HG02623 (cell line): ENCODE data around the gene NKX6-2.
"Not testable (repeated sequence)": the region's sequence is repeated elsewhere in the genome, so short reads cannot be mapped to it uniquely, and the experiment has no call there.

Experiments used
- ATAC-seq: cut with Tn5 transposase; IDR thresholded peaks from one replicate; pipeline ENCODE4 v1.9.1; 2021; ENCODE audit warnings: moderate library complexity; ENCODE audit not compliant: unreplicated experiment

Gene NKX6-2

DNA sequence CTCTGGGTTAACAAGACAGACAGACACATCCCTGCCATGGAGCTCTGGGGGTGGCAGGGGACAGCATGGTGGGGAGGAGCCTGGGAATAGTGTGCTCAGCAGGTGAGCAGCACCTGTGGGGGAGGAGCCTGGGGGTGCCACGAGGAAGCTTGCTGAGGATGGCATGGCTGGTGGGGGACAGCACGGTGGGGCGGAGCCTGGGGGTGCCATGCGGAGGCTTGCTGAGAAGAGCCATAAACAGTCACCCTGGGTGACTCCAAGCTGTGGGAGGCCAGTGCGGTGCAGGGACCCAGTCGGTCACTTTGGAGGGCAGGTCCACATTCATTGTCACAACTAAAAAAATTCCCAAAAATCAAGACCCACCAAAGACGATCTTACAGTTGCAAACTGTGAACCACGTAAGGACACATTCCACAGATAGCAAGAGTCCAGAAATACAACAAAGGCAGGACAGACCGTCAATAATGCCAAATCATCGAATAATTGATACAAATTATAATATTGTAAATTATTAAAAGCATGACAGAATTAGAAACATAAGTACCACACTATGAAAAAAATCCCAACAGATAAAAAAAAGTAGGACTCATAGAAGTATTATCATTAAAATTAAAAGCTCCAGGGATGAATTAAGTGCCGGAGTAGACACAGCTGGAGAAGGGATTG, 24.4 kb downstream of the NKX6-2 start:
- ATAC-seq, result no peak

DNA sequence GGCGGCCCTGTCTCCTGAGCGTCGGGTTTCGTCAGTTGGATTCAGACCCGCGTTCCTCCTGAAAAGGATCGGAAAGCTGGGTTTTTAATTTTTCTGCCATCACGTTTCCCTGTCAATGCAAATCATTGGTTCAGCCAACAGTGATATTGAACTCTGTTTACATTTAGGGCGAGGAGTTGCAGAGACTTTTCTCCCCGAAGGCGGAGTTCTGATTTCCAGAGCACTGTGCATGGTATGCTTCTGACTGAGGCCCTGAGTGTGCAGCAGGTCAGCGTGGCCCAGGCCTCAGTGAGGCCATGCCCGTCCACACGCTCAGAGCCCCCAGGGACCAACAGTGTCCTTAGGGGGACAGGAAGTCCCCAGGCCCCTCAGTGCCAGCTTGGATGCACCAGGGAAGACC, 27.1 kb downstream of the NKX6-2 start:
- no peak for ATAC-seq

DNA sequence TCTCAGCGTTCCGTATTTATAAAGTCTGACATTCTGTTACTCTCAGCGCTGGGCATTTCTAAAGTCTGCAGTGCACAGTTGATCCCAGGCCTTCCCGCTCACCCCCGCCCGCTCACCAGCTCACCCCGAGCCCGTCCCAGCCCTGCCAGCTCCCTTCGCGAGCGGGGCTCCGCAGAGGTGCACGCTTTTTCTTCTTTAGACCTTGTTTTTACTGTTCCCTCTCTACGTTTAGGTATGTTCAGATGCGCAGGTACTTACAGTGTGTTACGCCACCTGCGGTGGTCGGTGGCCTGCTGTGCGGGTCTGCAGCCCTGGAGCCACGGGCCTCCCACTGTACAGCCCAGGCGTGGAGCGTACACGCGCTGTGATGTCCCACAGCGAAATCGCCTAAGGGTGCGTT, 28.8 kb downstream of the NKX6-2 start:
- no peak for ATAC-seq

GRCh38 chr10:132756591-132756990, 29.4 kb downstream of the NKX6-2 start:
- ATAC-seq, result no peak

- no peak for ATAC-seq
These were observed 30.7 kb downstream of the NKX6-2 start for GRCh38 chr10:132755166-132755711.

DNA sequence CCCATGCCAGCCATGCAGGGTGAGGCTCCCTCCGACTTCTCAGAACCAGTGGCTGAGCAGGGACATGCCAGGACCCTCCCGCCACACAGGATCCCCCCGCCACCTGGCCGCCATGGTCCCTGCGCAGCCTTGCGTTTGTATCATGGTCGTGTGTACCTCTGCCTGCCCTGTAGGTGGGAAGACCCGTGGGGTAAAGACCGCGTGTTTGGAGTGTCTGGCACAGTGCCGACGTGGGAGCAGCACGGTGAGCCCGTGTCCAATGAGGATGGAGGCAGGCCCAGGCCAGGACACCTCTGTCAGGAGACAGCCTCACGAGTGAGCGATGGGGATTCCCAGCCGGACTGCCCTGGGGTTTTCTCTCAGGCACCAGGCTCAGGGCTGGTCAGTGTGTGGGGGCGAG, 31.9 kb downstream of the NKX6-2 start:
- ATAC-seq, result no peak

DNA sequence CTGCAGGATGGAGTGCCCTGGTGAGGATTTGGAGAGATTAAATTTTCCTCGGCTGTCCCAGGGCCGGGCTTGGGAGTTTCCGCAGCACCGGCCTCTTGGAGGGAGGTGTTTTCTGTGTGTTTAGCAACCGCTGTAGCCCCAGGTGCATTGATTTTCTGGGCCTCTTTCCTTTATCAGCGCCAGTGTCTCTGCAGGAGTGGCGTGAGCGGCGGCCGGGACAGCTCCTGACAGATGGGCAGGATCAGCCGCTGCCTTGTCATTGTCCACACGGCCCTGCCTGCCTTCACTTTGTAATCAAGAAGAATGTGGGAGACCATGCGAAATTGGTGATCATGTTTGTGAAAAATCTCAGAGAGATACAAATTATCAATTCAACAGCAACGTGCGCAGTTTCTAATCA, 32.4 kb downstream of the NKX6-2 start:
- no peak for ATAC-seq

GRCh38 chr10:132752961-132753360, 33.0 kb downstream of the NKX6-2 start:
- ATAC-seq, result no peak

GRCh38 chr10:132752378-132752777, 33.6 kb downstream of the NKX6-2 start:
- no peak for ATAC-seq

- ATAC-seq, result no peak
These were observed 35.0 kb downstream of the NKX6-2 start for GRCh38 chr10:132750936-132751335.

DNA sequence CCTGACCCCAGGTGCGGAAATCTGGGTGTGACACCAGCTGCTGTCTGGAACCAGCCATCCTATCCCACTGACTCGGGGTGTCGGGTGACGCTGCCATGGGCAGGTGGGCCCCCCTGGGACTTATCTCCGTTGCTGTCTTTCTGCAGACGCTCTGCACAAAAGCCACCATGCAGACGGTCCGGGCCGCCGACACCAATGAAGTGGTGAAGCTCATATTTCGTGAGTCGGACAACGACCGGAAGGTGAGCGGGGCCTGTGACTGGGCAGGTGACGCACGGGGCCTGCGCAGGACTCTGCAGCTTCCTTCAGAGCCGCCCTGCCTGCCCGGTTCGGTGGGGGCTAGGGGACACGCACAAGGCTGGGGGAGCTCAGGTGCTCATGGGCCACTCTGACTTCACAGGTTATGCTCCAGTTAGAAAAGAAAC, 36.6 kb downstream of the NKX6-2 start:
- ATAC-seq, result no peak

GRCh38 chr10:132748545-132749370, 37.2 kb downstream of the NKX6-2 start:
- no peak for ATAC-seq

- ATAC-seq, result no peak
These were observed 37.8 kb downstream of the NKX6-2 start for GRCh38 chr10:132748135-132748534.

DNA sequence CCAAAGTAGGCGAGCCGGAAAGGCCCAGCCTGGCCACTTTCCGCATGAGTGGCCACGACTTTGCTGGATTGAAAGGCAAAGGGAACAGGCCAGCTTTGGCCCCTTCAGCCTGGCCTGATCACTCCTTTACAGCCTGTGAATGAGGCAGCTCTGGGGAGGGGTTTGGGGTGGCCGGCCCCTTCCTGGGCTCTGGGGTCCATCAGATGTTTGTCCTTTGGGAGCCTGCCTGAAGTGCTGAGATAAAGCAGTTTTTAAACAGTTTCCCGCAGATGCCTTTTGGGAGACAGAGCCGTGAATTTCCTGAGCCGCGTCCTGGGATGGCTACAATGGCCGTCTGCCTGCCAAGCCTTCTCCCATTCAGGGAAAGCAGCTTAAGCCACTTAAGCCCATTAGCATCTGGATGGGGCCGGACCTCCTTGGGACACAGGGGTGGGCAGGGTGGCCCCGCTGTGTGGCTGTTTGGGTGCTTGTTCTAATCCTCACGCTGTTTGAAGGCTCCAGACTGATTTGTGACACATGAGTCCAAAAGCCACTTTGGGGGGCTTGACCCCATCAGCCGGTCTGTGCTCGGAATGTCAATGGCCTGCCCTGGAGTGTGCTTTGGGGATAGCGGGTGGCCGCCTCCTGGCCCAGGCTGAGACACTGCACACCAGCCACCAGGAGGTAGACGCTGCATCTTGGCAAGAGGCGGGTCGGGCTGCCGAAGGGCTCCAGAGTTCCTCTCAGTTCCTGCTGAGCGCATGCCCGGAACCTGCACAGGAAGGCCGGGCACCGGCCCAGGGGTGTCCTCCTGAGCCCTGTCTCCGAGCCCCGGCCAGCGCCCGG, 38.9 kb downstream of the NKX6-2 start:
- ATAC-seq, result no peak

DNA sequence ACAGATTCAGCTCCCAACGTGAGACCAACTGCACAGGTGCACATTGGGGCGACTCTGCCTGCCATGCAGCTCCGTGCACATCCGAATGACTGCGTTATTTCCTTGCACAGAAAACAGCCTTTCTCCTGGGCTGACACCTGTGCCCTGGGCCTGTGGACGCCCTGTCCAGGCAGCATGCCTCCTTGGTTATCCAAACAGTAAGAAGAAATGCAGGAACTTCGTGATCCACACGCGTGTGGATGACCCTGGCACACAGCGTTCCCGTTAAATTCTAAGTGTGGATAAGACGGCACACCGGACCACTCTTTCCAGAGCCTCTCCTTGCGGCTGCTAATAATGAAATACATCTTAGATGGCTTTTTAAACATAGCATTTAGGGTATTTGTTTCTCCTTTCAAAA, 39.6 kb downstream of the NKX6-2 start:
- no peak for ATAC-seq

DNA sequence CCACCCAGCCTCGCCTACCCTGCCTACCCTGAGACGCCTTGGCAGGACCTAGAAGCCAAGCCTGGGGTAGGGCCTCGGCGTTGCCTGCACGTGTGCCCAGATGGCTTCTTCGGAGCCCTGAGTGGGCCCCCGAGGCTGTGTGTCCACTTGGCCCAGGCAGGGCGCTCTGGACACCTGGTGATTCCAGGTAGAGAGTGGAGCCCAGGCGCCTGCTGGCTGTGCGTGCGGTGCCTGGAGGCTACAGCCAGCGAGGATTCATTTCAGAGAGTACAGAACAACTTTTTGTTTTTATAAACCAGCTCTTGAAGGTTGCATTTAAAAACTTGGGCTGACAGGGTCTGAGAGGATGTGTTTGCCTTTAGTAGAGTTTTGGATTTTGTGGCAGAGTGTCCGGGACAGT, 40.0 kb downstream of the NKX6-2 start:
- ATAC-seq, result no peak

- no peak for ATAC-seq
These were observed 40.4 kb downstream of the NKX6-2 start for GRCh38 chr10:132745511-132745910.

DNA sequence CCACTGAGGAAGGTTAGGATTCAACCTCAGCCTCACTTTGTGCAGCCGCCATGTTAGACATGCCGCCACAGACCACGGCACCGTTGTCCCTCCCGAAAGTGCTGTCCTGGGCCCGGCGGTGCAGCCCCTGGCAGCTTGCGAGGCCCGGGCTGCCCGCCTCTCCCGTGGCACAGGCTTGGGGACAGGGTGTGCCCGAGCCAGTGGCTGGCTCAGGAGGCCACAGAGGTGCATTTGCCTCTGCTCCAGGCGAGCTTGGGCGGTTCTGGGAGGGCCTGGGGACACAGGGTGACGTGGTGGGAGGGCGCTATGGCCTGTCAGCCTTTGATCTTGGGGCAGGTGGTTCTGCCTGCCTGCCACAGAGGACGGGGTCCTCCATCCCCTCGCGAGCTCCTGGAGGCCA, 41.1 kb downstream of the NKX6-2 start:
- ATAC-seq, result no peak

GRCh38 chr10:132743925-132744490, 41.9 kb downstream of the NKX6-2 start:
- no peak for ATAC-seq

GRCh38 chr10:132743196-132743924, 42.6 kb downstream of the NKX6-2 start:
- not testable (repeated sequence) for ATAC-seq
